Mesendoderm (in vitro differentiated cells): ENCODE results near the gene XKR7.

Source experiments
- DNase-seq: peaks from one replicate; pipeline ENCODE4 v3.0.0; 2013
- H2AK5ac ChIP-seq: 2 replicates; pipeline ENCODE4 v1.6.1; 2013; ENCODE audit warnings: low read length, inconsistent platforms
- H2BK120ac ChIP-seq: 2 replicates; pipeline ENCODE4 v1.6.1; 2013; ENCODE audit warnings: low read depth, mild to moderate bottlenecking, low read length, moderate library complexity, mixed read lengths
- H2BK15ac ChIP-seq: replicated peaks from 2 replicates; pipeline ENCODE4 v1.6.1; 2013; ENCODE audit warnings: low read depth, mild to moderate bottlenecking, moderate library complexity
- H2BK5ac ChIP-seq: 2 replicates; pipeline ENCODE4 v1.6.1; 2013; ENCODE audit warnings: low read length, inconsistent platforms
- H3K18ac ChIP-seq: 2 replicates; pipeline ENCODE4 v1.6.1; 2013; ENCODE audit warnings: mild to moderate bottlenecking, low read length, mixed read lengths
- H3K23ac ChIP-seq: one replicate; pipeline ENCODE4 v1.6.1; 2013; ENCODE audit warnings: low read length
- H3K27ac ChIP-seq: 2 replicates; pipeline ENCODE4 v1.5.1; 2013; ENCODE audit warnings: low read depth, mild to moderate bottlenecking, inconsistent platforms, low read length, moderate library complexity
- H3K27me3 ChIP-seq: 2 replicates; pipeline ENCODE4 v1.6.1; 2013; ENCODE audit warnings: low read length, control low read depth, mild to moderate bottlenecking, inconsistent platforms; ENCODE audit not compliant: insufficient read depth, poor library complexity
- H3K36me3 ChIP-seq: 2 replicates; pipeline ENCODE4 v1.6.1; 2013; ENCODE audit warnings: low read length, inconsistent platforms; ENCODE audit not compliant: control insufficient read depth, insufficient read depth
- H3K4ac ChIP-seq: one replicate; pipeline ENCODE4 v1.6.1; 2013; ENCODE audit warnings: low read depth, mild to moderate bottlenecking, low read length, moderate library complexity
- H3K4me1 ChIP-seq: 2 replicates; pipeline ENCODE4 v1.6.1; 2013; ENCODE audit warnings: low read depth, low read length, inconsistent platforms; ENCODE audit not compliant: control insufficient read depth
- H3K4me2 ChIP-seq: 2 replicates; pipeline ENCODE4 v1.6.1; 2013; ENCODE audit warnings: low read length
- H3K4me3 ChIP-seq: 2 replicates; pipeline ENCODE4 v1.5.1; 2013; ENCODE audit warnings: mild to moderate bottlenecking, low read length
- H3K56ac ChIP-seq: one replicate; pipeline ENCODE4 v1.6.1; 2013; ENCODE audit warnings: low read length
- H3K79me1 ChIP-seq: 2 replicates; pipeline ENCODE4 v1.6.1; 2013; ENCODE audit warnings: low read length, inconsistent platforms
- H3K79me2 ChIP-seq: 2 replicates; pipeline ENCODE4 v1.6.1; 2013; ENCODE audit warnings: mild to moderate bottlenecking, low read length; ENCODE audit not compliant: control insufficient read depth, insufficient read depth
- H3K9ac ChIP-seq: 2 replicates; pipeline ENCODE4 v1.6.1; 2013; ENCODE audit warnings: low read length, inconsistent platforms
- H4K5ac ChIP-seq: one replicate; pipeline ENCODE4 v1.6.1; 2013; ENCODE audit warnings: low read length
- H4K8ac ChIP-seq: one replicate; pipeline ENCODE4 v1.6.1; 2013; ENCODE audit warnings: low read depth, mild to moderate bottlenecking, control low read depth, low read length, moderate library complexity
- WGBS: extraction: QIAGEN DNeasy Blood & Tissue Kit; methylation state at CpG from one replicate; pipeline ENCODE4 v1.1.7; 2013; ENCODE audit warnings: low lambda C conversion rate, missing lambda C conversion rate; ENCODE audit not compliant: insufficient coverage; ENCODE audit errors: extremely low coverage; 5-methylcytosine and 5-hydroxymethylcytosine counted together

The XKR7 gene

DNA sequence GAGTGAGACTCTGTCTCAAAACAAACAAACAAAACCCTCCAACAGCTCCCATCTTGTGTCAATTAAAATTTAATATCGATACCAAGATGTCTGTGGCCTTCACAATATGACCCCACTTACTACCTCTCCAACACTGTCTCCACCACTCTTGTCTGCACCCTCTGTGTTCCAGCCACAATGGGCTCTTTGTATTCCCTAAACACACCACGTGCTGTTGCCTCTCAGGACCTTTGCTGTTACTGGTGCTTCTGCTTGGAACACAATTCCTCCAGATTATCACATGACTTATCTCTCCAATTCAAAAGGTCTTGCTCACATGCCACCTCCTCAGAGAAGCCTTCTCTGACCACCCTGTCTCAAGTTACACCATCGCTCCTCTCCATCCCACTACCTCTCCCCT, 78.0 kb downstream of the XKR7 start:
- Histone ChIP-seq H2BK15ac (no peak overlapping the region), H2BK120ac (no peak overlapping the region), H4K8ac (no peak overlapping the region), H3K36me3 (no peaks in the 10 kb centered on the region), H3K56ac (no peak overlapping the region), H3K4me3 (no peak overlapping the region), H3K79me1 (no peaks in the 10 kb centered on the region), H3K27me3 (peaks cover 5% of the 10 kb centered on the region), H3K18ac (no peak overlapping the region), H3K4me1 (no peaks in the 10 kb centered on the region), H3K9ac (no peak overlapping the region), H3K27ac (no peak overlapping the region), H4K5ac (no peak overlapping the region), H3K23ac (no peak overlapping the region), H3K4ac (no peak overlapping the region), H2AK5ac (no peak overlapping the region), H3K4me2 (no peak overlapping the region), H3K79me2 (no peaks in the 10 kb centered on the region), H2BK5ac (no peak overlapping the region)
- no peak for DNase-seq
- WGBS, result no CpG with 5 or more reads among the region's 3 CpGs

DNA sequence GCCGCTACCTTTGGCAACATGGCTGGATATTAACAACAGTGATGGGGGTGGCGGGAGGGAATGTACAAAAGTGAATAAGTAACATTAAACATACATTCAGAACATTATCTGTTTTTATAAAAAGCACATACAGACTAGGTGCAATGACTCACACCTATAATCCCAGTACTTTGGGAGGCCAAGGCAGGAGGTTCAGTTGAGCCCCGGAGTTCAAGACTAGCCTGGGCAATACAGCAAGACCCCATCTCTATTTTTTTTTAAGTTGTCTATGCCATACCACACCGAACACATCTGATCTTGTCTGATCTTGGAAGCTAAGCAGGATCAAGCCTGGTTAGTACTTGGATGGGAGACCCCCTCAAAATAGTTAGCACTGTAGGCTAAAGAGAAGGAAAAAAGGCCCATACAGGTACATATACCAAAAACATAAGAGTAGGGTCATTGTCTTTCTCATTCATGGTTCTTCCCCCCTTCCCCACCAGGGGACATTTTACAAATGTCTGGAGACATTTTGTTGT, 82.4 kb downstream of the XKR7 start:
- no CpG with 5 or more reads among the region's 4 CpGs for WGBS
- no peak overlapping the region for H3K18ac ChIP-seq
- H2AK5ac ChIP-seq, result no peak overlapping the region
- H3K79me1 ChIP-seq, result no peaks in the 10 kb centered on the region
- no peak overlapping the region for H3K4me3 ChIP-seq
- H4K5ac ChIP-seq, result no peak overlapping the region
- no peaks in the 10 kb centered on the region for H3K36me3 ChIP-seq
- H3K9ac ChIP-seq, result no peak overlapping the region
- H2BK5ac ChIP-seq, result no peak overlapping the region
- H3K27ac ChIP-seq, result no peak overlapping the region
- H3K79me2 ChIP-seq, result no peaks in the 10 kb centered on the region
- DNase-seq, result no peak
- no peak overlapping the region for H3K4ac ChIP-seq
- no peak overlapping the region for H4K8ac ChIP-seq
- no peaks in the 10 kb centered on the region for H3K4me1 ChIP-seq
- H3K27me3 ChIP-seq, result peaks cover 17% of the 10 kb centered on the region
- H3K23ac ChIP-seq, result no peak overlapping the region
- no peak overlapping the region for H2BK15ac ChIP-seq
- no peak overlapping the region for H3K4me2 ChIP-seq
- no peak overlapping the region for H2BK120ac ChIP-seq
- H3K56ac ChIP-seq, result no peak overlapping the region

DNA sequence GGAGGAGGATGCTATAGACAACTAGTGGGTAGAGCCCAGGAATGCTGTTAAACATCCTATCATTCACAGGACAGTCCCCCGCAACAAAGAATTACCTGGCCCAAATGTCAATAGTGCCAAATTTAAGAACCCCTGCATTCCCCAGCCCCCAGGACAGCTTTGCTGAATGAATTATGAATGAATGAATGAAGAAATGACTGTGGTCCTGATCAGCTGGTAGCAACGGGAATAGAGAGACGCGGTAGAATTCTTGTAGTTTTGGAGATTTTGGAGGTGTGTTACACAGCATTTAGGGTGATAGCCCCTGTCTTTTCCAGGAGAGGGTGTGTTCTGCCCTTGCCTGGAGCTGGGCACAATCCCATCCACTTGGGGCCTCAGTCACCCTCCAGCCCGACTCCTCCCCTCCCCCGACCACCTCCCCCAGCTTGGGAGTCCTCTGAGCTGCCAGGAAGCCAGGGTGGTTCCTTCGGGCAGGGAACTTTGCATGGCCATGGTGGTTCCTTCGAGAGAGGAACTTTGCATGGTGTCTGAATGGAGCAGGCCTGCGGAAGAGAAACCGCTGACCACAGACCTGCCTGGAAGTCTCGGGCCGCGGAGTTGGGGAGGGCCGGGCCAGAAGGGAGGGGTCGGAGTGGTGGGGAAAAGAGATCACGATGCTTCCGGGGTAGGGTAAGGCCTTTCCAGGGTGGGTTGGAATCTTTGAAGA, 83.1 kb downstream of the XKR7 start:
- H3K36me3 ChIP-seq, result no peaks in the 10 kb centered on the region
- H3K27me3 ChIP-seq, result peaks cover 17% of the 10 kb centered on the region

DNA sequence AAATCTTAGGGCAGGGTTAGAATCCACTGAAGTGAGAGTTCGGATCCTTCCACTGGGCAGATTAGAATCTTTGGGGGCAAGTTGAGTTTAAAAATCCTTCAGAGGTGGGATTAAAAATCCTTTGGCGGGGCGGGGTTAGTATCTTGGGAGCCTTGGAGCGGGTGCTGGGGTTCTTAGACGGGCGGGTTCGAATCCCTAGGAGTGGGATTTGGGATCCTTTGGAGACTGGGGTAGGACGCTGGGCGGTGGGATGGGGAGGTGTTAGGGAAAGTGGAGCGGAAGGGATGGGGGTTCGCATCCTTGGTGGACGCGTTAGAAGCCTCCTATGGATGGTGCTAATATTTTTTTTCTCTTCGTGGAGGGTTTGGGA, 83.8 kb downstream of the XKR7 start:
- no peak for DNase-seq
- no peak overlapping the region for H4K5ac ChIP-seq

More for the DNA sequence above, 83.1 kb downstream of the XKR7 start:
- H3K18ac ChIP-seq, result no peak overlapping the region
- no peak overlapping the region for H3K23ac ChIP-seq
- H2BK120ac ChIP-seq, result no peak overlapping the region
- H3K56ac ChIP-seq, result peak overlapping the region; percentile 25
- no peak overlapping the region for H4K5ac ChIP-seq
- no peaks in the 10 kb centered on the region for H3K79me2 ChIP-seq
- H3K4ac ChIP-seq, result no peak overlapping the region
- H3K4me2 ChIP-seq, result peak overlapping the region; percentile 36
- no peak overlapping the region for H2AK5ac ChIP-seq
- H2BK15ac ChIP-seq, result no peak overlapping the region
- no peaks in the 10 kb centered on the region for H3K4me1 ChIP-seq
- peak; percentile 33 for DNase-seq
- H3K9ac ChIP-seq, result peak overlapping the region; percentile 19
- H4K8ac ChIP-seq, result no peak overlapping the region
- H3K79me1 ChIP-seq, result no peaks in the 10 kb centered on the region
- no peak overlapping the region for H3K27ac ChIP-seq
- no peak overlapping the region for H2BK5ac ChIP-seq
- H3K4me3 ChIP-seq, result no peak overlapping the region
- no CpG with 5 or more reads among the region's 17 CpGs for WGBS

DNA sequence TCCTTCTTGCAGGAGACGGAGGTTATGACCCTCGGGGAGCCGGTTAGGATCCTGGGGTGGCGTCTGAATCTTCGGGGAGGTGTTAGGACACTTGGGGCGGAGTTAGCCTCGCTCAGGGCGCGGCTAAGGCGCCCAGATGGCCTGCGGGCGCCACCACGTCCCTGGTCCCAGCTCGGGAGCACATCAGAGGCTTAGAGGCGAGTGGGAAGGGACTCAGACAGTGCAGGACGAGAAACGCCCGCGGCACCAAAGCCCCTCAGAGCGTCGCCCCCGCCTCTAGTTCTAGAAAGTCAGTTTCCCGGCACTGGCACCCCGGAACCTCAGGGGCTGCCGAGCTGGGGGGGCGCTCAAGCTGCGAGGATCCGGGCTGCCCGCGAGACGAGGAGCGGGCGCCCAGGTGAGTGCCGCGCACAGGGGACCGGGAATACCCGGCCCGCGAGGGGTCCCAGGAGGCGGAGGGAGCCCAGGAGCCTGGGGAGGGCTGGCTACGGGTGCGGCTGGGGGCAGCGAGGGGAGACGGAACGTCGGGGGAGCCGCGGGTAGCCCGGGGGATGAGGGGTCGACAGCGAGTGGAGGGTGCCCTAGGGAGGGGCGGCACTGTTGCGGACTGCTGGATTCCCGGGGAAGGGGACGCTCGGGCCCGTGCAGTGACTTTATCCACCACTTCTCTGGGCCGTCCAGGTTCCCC, 84.3 kb downstream of the XKR7 start, which contains the start of gene HCK:
HCK (plus strand) TSS at position 153 of the 688 bp plus-strand sequence.
- no peak within 1 kb of the TSS for H3K27ac ChIP-seq
- H3K9ac ChIP-seq, result peak within 1 kb of the TSS; percentile 47
- no peaks in the 10 kb centered on the region for H3K36me3 ChIP-seq
- no peak within 1 kb of the TSS for H2BK5ac ChIP-seq
- H4K8ac ChIP-seq, result no peak within 1 kb of the TSS
- DNase-seq, result no peak
- H3K4ac ChIP-seq, result no peak within 1 kb of the TSS
- no peak within 1 kb of the TSS for H4K5ac ChIP-seq
- no peak within 1 kb of the TSS for H2BK15ac ChIP-seq
- WGBS, result no CpG with 5 or more reads among the region's 58 CpGs
- H2BK120ac ChIP-seq, result no peak within 1 kb of the TSS
- no peaks in the 10 kb centered on the region for H3K79me1 ChIP-seq
- H3K79me2 ChIP-seq, result no peaks in the 10 kb centered on the region
- peak within 1 kb of the TSS; percentile 70 for H3K4me2 ChIP-seq
- H3K4me1 ChIP-seq, result no peaks in the 10 kb centered on the region
- no peak within 1 kb of the TSS for H2AK5ac ChIP-seq
- H3K4me3 ChIP-seq, result peak within 1 kb of the TSS; percentile 29
- H3K23ac ChIP-seq, result peak within 1 kb of the TSS; percentile 24
- H3K18ac ChIP-seq, result peak within 1 kb of the TSS; percentile 15
- H3K56ac ChIP-seq, result peak within 1 kb of the TSS; percentile 60
- H3K27me3 ChIP-seq, result peaks cover 17% of the 10 kb centered on the region

More for the DNA sequence above, 83.8 kb downstream of the XKR7 start:
- no peak overlapping the region for H3K4ac ChIP-seq
- no CpG with 5 or more reads among the region's 14 CpGs for WGBS
- no peak overlapping the region for H3K23ac ChIP-seq
- H3K36me3 ChIP-seq, result no peaks in the 10 kb centered on the region
- no peak overlapping the region for H2BK5ac ChIP-seq
- peak overlapping the region; percentile 19 for H3K9ac ChIP-seq
- no peak overlapping the region for H4K8ac ChIP-seq
- H3K4me3 ChIP-seq, result no peak overlapping the region
- H2BK120ac ChIP-seq, result no peak overlapping the region
- peaks cover 17% of the 10 kb centered on the region for H3K27me3 ChIP-seq
- H3K18ac ChIP-seq, result no peak overlapping the region
- no peaks in the 10 kb centered on the region for H3K4me1 ChIP-seq
- H2AK5ac ChIP-seq, result no peak overlapping the region
- peak overlapping the region; percentile 60 for H3K56ac ChIP-seq
- H2BK15ac ChIP-seq, result no peak overlapping the region
- no peak overlapping the region for H3K27ac ChIP-seq
- H3K4me2 ChIP-seq, result peak overlapping the region; percentile 70
- no peaks in the 10 kb centered on the region for H3K79me1 ChIP-seq
- H3K79me2 ChIP-seq, result no peaks in the 10 kb centered on the region
